LoVo (cell line): ENCODE data around the gene MAL.
A peak's percentile ranks its signal among the peaks of the same experiment; 100 is the strongest.
"Not testable (repeated sequence)": the region's sequence is repeated elsewhere in the genome, so short reads cannot be mapped to it uniquely, and the experiment has no call there.

ENCODE experiments used
- DNase-seq: peaks from one replicate; pipeline ENCODE4 v3.0.0-alpha.2; 2016; ENCODE audit warnings: low spot score

MAL gene

DNA sequence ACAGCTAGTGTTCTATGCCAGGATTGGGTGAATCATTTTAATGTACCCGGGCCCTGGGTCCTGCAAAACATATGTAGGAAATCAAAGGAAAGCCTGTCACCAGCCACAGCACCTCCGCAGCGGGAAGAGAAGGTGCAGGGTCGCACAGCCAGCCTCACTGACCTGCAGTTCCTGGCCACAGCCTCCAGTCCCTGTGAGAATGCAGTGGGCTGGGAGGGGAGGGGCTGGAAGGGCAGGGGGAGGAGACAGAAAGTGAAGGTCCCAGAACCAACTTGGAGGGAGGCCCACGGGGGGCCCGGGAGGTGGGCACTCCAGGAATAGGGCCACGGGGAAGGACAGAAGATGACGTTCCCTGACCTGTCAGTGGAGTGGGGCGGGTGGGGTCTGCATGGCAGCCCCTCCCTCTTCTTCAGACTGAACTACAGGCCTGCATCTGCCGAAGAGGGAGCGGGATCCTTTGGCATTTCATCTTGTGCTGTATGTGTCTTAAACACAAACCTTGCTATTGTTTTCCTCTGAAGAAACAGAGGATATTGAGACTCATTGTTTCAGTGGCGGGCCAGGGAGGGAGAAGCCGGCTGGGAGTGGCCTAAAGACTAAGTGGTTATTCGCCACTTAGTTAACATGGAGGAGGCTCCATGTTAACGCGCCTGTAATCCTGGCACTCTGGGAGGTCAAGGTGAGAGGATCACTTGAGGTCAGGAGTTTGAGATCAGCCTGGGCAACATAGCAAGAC is 7.5 kb downstream of the MAL start:
- DNase-seq, result no peak

GRCh38 chr2:95034221-95034620 is 8.7 kb downstream of the MAL start:
- DNase-seq, result no peak

DNA sequence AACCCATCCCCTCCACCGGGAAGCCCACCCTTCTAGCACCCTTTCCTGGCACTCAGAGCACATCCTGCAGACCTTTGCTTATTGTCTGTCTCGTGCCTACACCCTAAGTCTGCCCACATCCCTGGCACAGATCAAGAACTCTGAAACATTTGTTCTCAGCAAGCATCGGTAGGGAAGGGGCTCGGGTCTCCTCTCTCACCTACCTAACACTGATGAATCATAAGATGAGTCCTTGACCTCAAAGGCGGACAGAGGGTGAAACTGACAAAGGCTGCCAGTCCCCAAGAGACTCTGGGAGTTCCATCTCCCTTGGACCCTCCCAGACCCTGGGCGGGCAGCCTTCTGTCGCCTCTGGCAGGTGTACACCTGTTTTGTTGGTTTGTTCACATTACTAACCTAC is 9.3 kb downstream of the MAL start:
- DNase-seq, result no peak

GRCh38 chr2:95036596-95037383 is 11.3 kb downstream of the MAL start:
- no peak for DNase-seq

- DNase-seq, result no peak
These were observed 11.9 kb downstream of the MAL start for GRCh38 chr2:95037384-95037839.

GRCh38 chr2:95037841-95038585 is 12.5 kb downstream of the MAL start:
- DNase-seq, result not testable (repeated sequence)

GRCh38 chr2:95038635-95039298 is 13.3 kb downstream of the MAL start:
- no peak for DNase-seq

- DNase-seq, result no peak
These were observed 13.9 kb downstream of the MAL start for GRCh38 chr2:95039363-95039762.

DNA sequence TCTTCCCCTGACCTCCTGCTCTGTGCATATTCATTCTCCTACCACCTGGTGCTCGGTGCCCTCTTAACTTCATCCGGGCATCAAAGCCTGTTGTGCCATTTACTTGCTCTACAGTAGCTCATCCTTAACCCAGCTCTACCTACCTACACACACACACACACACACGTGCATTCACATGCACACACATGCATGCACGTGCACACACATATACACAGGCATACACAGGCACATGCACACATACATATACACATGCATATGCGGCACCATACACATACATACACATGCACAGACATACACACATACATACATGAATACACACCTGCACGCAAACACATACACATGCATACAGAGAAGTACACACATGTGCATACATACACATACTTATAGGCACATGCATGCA is 14.5 kb downstream of the MAL start:
- DNase-seq, result no peak

GRCh38 chr2:95040426-95040825 is 14.9 kb downstream of the MAL start:
- DNase-seq, result no peak

DNA sequence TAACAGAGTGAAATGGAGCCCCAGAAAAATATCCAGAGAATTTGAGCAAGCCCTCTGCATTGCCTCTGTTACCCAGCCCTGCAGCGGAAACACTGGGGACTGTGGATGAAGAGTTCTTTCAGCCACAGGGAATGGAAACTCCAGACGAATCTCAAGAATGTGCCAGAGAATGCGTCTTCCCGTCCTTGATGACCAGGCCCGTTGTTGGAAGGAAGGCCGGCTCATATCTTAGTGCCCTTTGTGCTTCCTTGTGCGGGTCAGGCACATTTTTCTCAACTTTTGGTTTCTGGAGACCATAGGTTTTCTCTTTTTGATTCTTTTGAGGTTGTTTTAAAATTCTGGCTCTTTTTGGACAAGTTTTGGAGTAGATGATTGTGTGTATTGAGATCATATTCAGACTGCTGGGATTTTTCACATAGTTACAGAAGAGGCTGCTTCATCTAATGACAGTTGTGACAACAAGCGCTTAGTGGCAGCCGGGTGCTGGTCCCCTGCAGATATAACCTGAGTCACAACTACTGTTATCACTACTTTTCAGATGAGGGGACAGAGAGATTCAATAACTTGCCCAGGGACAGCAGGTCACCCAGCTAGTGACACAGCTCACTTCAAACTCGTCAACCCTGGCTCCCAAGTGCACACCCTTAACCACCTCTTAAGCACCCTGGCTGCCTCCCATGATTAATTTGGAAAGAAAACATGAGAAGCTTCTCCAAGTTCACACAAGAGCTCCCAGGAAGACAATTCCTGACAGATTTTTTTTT is 15.7 kb downstream of the MAL start:
- no peak for DNase-seq

GRCh38 chr2:95041824-95042442 is 16.4 kb downstream of the MAL start:
- DNase-seq, result no peak

GRCh38 chr2:95042472-95043271 is 17.2 kb downstream of the MAL start:
- DNase-seq, result no peak

GRCh38 chr2:95043300-95044093 is 18.0 kb downstream of the MAL start:
- DNase-seq, result peak; percentile 20

DNA sequence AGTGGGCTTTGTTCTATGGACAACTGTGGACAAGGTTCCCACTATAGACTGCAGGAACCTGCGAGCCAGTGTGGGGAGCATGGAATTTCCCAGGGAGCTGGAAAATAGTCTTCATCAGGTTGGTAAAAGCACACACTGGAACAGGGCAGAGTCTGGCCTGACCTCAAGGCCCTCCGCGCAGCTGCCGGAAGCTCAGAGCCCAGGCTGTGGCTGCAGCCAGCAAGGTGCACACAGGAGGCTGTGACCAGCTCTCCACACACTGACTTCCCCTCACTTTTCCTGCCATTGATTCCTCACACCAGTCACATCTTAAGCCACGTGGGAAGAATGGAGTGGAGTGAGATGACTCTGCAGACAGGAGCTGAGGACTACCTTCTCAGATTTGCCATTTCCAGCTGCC is 19.1 kb downstream of the MAL start:
- no peak for DNase-seq

DNA sequence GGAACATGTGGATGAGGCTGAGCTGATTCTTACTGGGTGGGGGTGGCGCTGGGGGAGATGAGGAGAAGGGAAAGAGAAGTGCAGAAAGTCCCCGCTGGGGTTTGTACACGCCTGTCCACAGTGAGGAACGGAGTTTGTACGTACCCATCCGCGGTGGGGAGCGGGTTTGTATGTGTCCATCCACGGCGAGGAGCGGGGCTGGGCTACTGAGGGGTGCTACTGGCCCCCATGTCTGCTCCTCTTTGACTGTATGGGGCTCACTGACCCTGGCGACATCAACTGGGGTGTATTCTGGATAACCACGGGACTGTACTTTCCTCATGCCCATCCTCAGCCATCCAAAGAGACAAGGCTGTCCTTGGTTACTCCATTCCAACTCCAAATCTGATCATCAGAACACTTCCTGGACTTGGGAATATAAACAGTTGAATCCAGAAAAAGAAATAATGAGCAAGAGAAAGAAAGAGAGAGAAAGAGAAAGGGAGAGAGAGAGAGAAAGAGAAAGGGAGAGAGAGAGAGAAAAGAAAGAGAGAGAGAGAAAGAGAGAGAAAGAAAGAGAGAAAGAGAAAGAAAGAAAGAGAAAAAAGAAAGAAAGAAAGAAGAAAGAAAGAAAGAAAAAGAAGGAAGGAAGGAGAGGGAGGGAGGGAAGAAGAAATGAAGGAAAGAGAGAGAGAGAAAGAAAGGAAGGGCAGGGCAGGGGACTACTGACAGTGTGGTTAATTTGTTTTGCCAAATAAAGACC is 21.0 kb downstream of the MAL start:
- no peak for DNase-seq

- no peak for DNase-seq
These were observed 22.4 kb downstream of the MAL start for GRCh38 chr2:95047629-95048510.
